GM18861 (cell line): ENCODE measurements around the gene VSIG8.

Source experiments
- ATAC-seq: cut with Tn5 transposase; IDR thresholded peaks from one replicate; pipeline ENCODE4 v1.9.1; 2021; ENCODE audit not compliant: unreplicated experiment

VSIG8 gene

DNA sequence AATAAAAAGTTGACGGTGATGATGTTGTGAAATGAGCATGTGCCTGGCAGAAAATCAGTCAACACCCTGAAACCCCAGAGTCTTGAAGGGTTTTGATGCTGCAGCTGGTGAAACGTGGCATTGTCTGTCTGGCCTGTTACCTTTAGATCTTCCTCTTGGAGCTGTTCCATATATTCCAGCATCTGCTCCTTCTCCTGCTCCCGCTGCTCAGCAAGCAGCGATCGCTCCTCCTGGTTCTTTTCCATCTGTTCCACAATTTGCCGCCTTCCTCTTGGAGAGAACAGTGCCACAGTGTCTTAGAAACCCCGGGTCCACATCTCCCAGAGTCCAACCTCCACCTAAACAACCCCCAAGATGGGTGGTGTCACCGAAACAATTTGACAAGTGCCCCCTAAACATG is 21.8 kb upstream of the VSIG8 start:
- no peak for ATAC-seq

DNA sequence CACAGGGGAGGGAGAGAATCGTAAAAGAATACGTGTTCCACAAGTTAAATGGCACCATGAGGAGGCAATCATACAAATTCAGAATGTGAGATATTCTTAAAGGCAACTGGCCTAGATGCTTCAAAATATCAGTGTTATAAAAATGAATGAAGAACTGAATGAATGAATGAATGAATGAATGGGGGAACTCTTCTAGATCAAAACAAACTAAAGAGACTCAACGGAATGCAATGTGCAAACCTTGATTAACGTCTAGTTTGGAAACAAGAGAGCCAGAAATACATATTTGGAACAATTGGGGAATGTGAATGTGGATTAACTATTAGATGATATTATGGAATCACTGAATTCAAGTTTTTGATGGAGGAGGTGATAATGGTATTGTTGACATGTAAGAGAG is 20.7 kb upstream of the VSIG8 start:
- no peak for ATAC-seq

GRCh38 chr1:159882527-159882862 is 20.0 kb upstream of the VSIG8 start:
- no peak for ATAC-seq

- ATAC-seq = no peak
Measured at GRCh38 chr1:159881622-159882526, 19.4 kb upstream of the VSIG8 start.

- no peak for ATAC-seq
Measured at GRCh38 chr1:159880430-159880829, 18.0 kb upstream of the VSIG8 start.

DNA sequence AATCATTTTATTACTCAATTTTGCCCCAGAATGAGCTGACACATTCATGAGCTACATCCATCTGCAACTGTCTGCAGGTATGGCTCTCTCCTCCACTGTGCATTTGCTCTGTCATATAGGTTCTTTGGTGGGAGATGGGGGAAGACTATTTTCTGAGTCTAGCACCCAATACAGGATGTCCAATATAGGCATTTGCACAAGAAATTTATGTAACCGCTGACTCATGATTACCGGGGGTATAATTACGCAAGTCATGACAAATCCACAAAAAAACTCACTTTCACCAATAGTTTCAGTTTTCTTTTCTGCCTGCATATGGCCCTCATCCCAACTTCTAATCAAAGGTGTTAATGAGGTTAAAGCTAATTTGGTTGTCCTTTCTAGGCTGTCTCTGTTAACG is 17.5 kb upstream of the VSIG8 start:
- no peak for ATAC-seq

GRCh38 chr1:159879136-159879535 is 16.7 kb upstream of the VSIG8 start:
- ATAC-seq = no peak

DNA sequence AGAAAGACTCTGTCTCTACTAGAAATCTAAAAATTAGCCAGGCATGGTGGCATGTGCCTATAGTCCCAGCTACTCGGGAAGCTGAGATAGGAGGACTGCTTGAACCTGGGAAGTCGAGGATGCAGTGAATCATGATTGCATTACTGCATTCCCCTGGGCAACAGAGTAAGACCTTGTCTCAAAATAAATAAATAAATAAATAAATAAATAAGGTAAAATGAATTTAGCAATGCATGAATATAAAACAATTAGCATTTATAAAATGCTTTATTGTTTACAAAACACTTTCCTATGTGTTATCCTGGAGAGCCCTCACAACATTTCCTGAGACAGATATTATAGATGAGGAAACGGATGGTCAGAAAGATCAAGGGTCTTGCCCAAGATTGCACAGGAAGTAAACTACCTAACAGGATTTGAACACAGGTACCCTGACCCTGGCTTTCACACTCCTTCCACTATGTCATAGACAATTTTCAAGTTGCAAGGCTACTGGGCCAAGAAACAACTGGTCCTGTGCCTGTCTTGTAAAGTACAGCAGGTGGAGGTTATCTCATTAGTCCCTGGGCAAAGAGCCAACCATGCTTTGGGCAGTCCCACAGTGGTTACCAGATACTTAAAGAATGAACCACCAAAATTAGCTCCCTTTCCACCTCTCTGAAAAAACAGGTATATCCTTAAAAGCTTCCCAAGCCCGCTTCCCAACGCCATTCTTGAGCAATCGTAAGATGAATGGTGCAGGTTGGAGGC is 15.4 kb upstream of the VSIG8 start:
- no peak for ATAC-seq

GRCh38 chr1:159873530-159874143 is 11.2 kb upstream of the VSIG8 start:
- no peak for ATAC-seq

DNA sequence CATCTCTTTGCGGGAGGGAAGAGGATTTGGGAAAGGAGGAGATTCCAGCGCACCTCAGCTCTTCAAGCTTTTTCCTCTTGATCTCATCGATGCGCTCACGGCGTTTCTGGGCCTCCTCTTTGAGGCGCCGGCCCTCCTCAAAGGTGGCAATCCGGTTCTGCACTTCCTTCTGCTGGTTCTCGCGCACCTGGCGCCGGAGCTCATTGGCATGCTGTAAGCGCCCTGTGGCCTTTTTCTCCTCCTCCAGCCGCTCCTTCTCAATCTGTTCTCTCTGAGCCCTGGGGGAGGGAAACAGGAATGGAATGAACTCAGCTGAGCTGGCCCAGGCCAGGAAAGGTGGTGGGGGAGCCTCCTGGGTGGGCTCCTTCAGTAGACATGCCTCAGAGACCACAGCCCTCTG is 10.4 kb upstream of the VSIG8 start:
- no peak for ATAC-seq

DNA sequence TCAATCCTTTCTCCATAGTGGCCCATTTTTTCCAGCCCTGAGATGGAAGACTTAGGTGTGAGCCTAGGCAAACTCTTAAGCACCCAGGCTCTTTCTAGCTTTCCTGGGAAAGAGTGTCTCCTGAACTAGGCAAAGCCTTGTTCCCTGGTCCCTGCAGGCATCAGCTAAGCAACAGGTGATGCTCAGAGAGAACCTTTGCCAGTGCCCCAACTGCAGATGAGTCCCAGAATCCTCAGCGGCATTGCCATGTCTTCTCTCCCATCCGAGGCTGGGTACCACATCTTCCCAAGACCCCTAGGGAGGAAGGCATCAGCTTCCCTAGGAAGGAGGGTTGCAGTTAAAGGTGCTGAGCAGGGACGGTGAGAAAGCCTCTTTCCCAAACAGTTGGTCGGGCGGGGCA is 8.2 kb upstream of the VSIG8 start:
- no peak for ATAC-seq

DNA sequence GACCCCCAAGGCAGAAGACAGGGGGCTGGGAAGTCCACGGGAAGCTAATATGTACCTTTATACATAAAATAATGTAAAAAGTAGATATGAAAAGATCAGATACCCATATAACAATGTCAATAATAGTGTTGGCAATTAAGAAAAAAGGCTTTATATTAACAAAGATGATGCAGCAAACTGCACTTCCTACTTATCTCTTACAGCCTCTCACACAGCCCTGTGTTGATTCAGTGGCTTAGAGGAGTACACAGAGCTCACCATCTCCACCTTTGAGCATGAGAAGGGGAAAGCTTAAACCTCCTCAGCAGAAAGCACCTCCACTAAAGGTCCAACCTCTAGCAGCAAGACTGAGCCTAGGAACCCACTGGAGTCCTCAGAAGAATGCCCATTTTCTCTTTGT is 7.2 kb upstream of the VSIG8 start:
- ATAC-seq = no peak

- no peak for ATAC-seq
Measured at GRCh38 chr1:159869173-159869572, 6.7 kb upstream of the VSIG8 start.

DNA sequence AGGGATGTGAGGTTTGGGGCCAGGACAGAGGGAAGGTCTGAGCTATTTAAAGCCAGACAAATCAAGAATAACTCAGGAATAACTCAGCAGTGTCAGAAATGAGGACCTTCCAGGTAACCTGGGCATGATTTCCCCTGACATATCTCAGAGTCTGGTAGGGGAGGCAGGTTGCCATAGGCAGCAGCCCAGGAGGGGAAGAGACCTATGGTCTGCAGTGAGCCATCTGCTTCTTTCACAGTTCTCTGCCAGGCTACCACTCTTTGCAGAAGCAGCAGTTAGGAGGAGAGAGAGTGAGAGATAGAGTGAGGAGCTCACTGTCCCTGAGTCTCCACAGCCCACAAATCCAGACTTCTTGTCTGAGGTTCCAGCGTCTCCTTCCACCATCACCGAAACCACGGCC is 6.3 kb upstream of the VSIG8 start:
- no peak for ATAC-seq

GRCh38 chr1:159867664-159868026 is 5.2 kb upstream of the VSIG8 start:
- ATAC-seq = no peak

DNA sequence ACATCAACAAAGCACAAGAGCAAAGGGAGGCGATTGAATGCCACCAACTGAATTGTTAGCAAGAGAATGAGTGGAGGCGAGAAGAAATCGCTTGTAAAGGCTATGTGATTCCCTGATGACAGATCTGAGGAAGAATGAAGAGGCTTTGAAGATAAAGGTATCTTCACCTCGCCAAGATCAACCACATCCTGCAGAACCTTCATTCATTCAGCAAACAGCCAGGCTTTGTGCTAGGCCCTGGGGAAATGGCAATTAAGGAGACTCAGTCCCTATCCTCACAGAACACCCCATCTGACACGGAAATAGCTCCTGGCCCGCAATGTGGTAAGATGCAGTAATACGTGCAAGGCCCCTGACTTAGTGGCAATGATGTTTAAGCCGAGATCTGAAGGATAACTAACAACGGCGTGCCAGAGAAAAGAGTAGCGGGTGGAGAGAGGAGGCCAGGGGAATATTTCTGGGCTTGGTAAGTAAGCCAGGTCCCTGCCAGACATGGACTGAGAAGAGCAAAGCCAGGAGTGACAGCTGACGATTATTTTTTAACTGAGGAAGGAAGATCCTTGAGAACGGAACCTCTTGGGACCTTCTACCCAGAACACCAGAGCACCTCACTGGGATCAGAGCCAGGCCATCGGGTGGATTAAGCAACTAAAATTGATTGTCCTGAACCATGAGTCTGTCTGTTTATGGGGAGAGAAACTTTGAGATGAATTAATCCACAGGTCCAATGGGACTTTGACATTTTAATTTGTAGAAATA is 4.6 kb upstream of the VSIG8 start:
- ATAC-seq = no peak

DNA sequence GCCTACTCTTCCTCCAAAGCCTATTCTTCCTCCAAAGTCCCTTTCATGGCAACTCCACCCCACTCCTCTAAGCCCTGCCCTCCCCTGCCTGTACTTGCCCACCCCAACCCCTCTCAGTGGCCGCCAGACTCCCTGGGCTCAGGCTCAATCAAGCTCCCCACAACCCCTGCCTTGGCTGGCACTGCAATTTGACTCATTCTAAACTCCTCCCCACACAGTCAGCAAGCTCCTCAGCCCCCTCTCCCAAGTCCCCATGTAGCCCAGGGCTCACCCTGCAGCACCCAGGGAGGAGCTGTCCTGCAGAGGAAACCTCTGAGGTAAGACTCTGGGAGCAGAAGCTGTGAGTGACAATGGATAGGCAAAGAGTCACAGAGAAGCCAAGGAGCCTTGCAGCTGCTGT is 3.6 kb upstream of the VSIG8 start:
- no peak for ATAC-seq

DNA sequence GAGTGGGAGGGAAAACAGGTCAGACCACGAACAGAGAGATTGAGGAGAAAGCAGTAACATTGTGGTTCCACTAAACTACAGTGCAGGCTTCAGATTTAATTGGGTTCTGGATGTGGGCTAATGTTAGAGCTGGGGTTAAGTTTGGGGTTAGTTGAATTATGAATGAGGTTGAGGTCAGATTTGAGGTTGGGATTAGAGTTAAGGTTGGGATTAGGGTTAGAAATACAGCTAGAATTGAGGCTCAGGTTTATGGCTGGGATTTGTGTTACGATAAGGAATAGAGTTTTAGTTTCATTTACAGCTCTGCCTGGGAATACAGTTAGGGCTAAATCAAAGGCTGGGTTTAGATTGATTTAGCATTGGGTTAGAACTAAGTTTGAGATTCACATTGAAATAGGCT is 1.8 kb upstream of the VSIG8 start:
- no peak for ATAC-seq

GRCh38 chr1:159862031-159862430 is 426 bp downstream of the VSIG8 start:
- ATAC-seq = no peak

- no peak for ATAC-seq
Measured at GRCh38 chr1:159861218-159861617, 1.2 kb downstream of the VSIG8 start.

DNA sequence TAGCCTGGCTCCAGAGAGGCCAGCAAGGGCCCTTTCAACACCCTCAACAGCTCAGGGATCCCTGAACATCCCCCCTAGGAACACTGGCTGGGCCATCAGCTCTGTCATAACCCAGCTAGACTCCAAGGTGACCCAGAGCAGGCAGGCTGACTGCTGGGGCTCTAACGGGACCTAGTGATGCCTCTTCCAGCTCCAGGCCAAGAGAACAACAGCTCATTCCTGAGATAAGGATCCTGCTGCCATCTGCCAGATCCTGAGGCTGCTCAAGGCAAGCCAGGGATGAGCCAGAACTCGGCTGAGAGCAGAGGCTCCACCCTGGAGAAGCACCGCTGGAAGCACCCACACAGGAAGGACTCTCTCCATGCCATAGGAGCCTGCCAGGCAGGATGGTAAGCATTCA is 2.0 kb downstream of the VSIG8 start:
- ATAC-seq = no peak
